ENCODE results near the gene COPS3.

DNA sequence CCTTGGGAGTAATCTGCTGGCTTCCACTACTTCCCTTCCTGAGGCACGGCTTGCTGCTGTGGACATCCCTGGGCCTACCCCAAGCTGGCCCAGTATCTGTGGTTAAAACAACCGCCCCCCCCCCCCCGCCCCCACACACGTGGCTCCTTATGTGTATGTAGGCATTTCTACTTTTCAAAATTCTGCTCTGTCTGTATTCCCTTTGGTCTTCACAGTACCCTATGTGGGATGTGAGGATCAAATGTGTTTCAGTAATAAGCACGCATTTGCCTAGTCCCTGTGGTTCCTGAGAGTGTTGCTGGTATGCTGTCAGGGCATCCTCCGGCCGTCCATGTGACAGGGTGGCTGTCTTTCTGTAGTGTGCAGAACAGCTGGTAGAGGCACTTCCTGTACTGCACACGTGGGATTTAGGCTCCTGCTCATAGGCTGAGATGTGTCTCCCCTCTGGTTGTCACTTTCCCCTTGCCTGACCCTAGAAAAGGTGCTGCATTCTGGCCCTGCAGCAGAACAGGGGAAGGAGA, 24.3 kb upstream of the COPS3 start:
- TF ChIP-seq, protein P1, sequence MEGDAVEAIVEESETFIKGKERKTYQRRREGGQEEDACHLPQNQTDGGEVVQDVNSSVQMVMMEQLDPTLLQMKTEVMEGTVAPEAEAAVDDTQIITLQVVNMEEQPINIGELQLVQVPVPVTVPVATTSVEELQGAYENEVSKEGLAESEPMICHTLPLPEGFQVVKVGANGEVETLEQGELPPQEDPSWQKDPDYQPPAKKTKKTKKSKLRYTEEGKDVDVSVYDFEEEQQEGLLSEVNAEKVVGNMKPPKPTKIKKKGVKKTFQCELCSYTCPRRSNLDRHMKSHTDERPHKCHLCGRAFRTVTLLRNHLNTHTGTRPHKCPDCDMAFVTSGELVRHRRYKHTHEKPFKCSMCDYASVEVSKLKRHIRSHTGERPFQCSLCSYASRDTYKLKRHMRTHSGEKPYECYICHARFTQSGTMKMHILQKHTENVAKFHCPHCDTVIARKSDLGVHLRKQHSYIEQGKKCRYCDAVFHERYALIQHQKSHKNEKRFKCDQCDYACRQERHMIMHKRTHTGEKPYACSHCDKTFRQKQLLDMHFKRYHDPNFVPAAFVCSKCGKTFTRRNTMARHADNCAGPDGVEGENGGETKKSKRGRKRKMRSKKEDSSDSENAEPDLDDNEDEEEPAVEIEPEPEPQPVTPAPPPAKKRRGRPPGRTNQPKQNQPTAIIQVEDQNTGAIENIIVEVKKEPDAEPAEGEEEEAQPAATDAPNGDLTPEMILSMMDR (IDR thresholded peaks at IDR 0.05; ENCODE audit: low read depth, low read length, missing input control), result no peak
- TF ChIP-seq, protein P2, sequence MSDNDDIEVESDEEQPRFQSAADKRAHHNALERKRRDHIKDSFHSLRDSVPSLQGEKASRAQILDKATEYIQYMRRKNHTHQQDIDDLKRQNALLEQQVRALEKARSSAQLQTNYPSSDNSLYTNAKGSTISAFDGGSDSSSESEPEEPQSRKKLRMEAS (IDR thresholded peaks at IDR 0.05), result no peak

All from liver (tissue), 2 donors.